A673 (cell line): ENCODE measurements around the gene MIS18BP1. TPM values are rescaled to one million over a fixed set of nuclear protein-coding genes. Genes with fewer than 3 reads are reported as not detected.
"Not testable (repeated sequence)": the region's sequence is repeated elsewhere in the genome, so short reads cannot be mapped to it uniquely, and the experiment has no call there.

Experiments used
- BruUV-seq: library from RNA; stranded (reverse); fragments of 400-500 nt; replicated peaks from 2 replicates; lab custom pipeline; 2021; lab: Mats Ljungman, UMichigan
- CTCF ChIA-PET: fragments of 300-600 bp; sonication (Branson Sonifier 250); formaldehyde crosslinking; loops from one replicate; lab custom pipeline; 2022; ENCODE audit warnings: antibody characterized with exemption; lab: Charles Lee
- POLR2A ChIA-PET: fragments of 300-600 bp; sonication (Branson Sonifier 250); formaldehyde crosslinking; loops from one replicate; lab custom pipeline; 2022; ENCODE audit warnings: antibody characterized with exemption; ENCODE audit not compliant: low non-redundant PET; lab: Charles Lee
- DNase-seq: peaks from one replicate; pipeline ENCODE4 v3.0.0-alpha.2; 2015; ENCODE audit warnings: low spot score
- H3K27ac ChIP-seq: fragments of 200-600 bp; sonication (generic); 2 replicates; pipeline ENCODE4 v1.5.1; 2016; ENCODE audit warnings: mixed run types, low read depth, mild to moderate bottlenecking, mixed read lengths, antibody characterized with exemption, low read length; ENCODE audit not compliant: poor library complexity, severe bottlenecking
- H3K27me3 ChIP-seq: fragments of 200-600 bp; sonication (generic); replicated peaks from 2 replicates; pipeline ENCODE4 v1.6.1; 2017; ENCODE audit warnings: mixed run types, low read depth, mild to moderate bottlenecking, mixed read lengths, antibody characterized with exemption, low read length; ENCODE audit not compliant: insufficient read depth, poor library complexity
- H3K36me3 ChIP-seq: fragments of 200-600 bp; sonication (generic); 2 replicates; pipeline ENCODE4 v1.6.1; 2016; ENCODE audit warnings: mixed run types, mild to moderate bottlenecking, mixed read lengths, antibody characterized with exemption, low read length; ENCODE audit not compliant: insufficient read depth, poor library complexity, severe bottlenecking
- H3K4me1 ChIP-seq: fragments of 200-600 bp; sonication (generic); 2 replicates; pipeline ENCODE4 v1.6.1; 2017; ENCODE audit warnings: mixed run types, mild to moderate bottlenecking, mixed read lengths, antibody characterized with exemption, low read length; ENCODE audit not compliant: insufficient read depth, poor library complexity, severe bottlenecking
- H3K4me3 ChIP-seq: fragments of 200-600 bp; sonication (generic); 2 replicates; pipeline ENCODE4 v1.5.1; 2016; ENCODE audit warnings: low read depth, mixed run types, mild to moderate bottlenecking, mixed read lengths, low read length; ENCODE audit not compliant: poor library complexity, severe bottlenecking
- H3K9me3 ChIP-seq: fragments of 200-600 bp; sonication (generic); 2 replicates; pipeline ENCODE4 v1.6.1; 2016; ENCODE audit warnings: mixed run types, low read depth, mild to moderate bottlenecking, mixed read lengths, antibody characterized with exemption, low read length; ENCODE audit not compliant: poor library complexity, severe bottlenecking
- EZH2 ChIP-seq: fragments of 200-600 bp; sonication (generic); IDR thresholded peaks from 2 replicates; pipeline ENCODE4 v1.6.1; 2017; ENCODE audit warnings: borderline replicate concordance, low read depth, mild to moderate bottlenecking, mixed read lengths, antibody characterized with exemption, low read length; ENCODE audit not compliant: poor library complexity, severe bottlenecking
- intact Hi-C: fragments of 100-400 bp; cut with micrococcal nuclease; formaldehyde crosslinking; loops from one replicate; pipeline ENCODE4 v1.10.0; 2022; ENCODE audit not compliant: unreplicated experiment
- total RNA-seq: library from RNA; stranded (reverse); gene quantifications from 2 replicates; pipeline ENCODE4 v1.2.3, GENCODE V29; 2021
- TF ChIP-seq, protein P1 (sequence below): fragments of 300-800, 200-600 bp; sonication (generic); conservative IDR thresholded peaks from 2 replicates; pipeline ENCODE4 v1.5.1; 2017; ENCODE audit warnings: low read depth, mild to moderate bottlenecking, antibody characterized with exemption, low read length, moderate library complexity, mixed read lengths

The MIS18BP1 gene
- total RNA-seq, 1 experiment from 2014 or later: 63.0 TPM

DNA sequence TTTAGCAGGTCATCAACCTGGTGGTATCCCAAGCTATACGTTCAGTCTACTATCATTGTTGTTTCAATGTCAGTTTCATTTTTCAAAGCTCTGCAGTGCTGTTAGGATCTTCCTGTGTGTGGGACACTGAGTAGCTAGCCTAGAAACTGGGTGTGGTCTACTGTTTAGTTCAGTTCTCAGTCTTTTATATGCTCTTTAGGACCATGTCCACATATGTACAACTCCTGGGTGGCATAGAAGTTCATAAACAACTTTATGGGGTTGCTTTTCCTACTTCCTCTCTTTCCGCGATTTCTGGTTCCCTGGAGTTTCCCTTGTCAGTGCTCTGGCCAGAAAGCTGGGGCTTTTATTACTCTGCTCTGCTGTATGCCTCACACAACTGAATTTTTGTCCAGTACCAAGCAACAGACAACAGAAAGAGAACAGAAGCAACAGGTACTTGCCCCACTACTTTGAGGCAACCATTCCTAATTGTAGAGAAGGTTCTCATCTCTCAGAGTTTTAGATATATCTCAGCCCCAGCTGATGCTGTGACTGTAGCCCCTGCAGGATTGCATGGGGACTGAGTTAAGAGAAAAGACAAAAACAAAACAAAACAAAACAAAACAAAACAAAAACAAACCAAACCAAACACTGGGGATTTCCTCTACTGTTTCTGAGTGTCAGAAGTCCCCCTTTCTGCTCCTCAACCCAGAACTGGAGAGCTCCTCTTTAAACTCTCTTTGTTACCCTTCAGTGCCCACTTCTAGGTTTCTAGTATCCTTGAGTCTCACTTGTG, 30.3 kb downstream of the MIS18BP1 start:
- Histone ChIP-seq H3K27me3 (no peaks in the 10 kb centered on the region), H3K9me3 (no peaks in the 10 kb centered on the region), H3K4me1 (no peaks in the 10 kb centered on the region), H3K36me3 (peaks cover 66% of the 10 kb centered on the region), H3K4me3 (no peak overlapping the region), H3K27ac (no peak overlapping the region)
- TF ChIP-seq EZH2: no peak
- TF ChIP-seq, protein P1, sequence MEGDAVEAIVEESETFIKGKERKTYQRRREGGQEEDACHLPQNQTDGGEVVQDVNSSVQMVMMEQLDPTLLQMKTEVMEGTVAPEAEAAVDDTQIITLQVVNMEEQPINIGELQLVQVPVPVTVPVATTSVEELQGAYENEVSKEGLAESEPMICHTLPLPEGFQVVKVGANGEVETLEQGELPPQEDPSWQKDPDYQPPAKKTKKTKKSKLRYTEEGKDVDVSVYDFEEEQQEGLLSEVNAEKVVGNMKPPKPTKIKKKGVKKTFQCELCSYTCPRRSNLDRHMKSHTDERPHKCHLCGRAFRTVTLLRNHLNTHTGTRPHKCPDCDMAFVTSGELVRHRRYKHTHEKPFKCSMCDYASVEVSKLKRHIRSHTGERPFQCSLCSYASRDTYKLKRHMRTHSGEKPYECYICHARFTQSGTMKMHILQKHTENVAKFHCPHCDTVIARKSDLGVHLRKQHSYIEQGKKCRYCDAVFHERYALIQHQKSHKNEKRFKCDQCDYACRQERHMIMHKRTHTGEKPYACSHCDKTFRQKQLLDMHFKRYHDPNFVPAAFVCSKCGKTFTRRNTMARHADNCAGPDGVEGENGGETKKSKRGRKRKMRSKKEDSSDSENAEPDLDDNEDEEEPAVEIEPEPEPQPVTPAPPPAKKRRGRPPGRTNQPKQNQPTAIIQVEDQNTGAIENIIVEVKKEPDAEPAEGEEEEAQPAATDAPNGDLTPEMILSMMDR: no peak
- intact Hi-C loops: no loop called here
- POLR2A ChIA-PET: no interaction called here
- CTCF ChIA-PET: no interaction called here
- no TSS peak for BruUV-seq
- DNase-seq: no peak

DNA sequence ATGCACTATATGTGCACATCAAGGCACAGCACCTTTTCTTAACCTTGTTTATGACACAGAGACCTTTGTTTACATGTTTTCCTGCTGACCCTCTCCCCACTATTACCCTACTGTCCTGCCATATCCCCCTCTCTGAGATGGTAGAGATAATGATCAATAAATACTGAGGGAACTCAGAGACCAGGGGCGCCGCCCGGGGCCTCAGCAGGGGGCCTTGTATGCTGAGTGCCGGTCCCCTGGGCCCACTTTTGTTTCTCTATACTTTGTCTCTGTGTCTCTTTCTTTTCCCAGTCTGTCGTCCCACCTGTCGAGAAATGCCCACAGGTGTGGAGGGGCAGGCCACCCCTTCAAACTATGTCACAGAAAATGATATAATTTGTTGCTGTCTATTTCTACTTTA, 38.7 kb downstream of the MIS18BP1 start:
- intact Hi-C loops, H3K27me3 ChIP-seq, POLR2A ChIA-PET, BruUV-seq, DNase-seq, H3K9me3 ChIP-seq, H3K27ac ChIP-seq, H3K4me3 ChIP-seq, CTCF ChIA-PET, H3K4me1 ChIP-seq: not testable (repeated sequence)
- H3K36me3 ChIP-seq: peaks cover 53% of the 10 kb centered on the region

DNA sequence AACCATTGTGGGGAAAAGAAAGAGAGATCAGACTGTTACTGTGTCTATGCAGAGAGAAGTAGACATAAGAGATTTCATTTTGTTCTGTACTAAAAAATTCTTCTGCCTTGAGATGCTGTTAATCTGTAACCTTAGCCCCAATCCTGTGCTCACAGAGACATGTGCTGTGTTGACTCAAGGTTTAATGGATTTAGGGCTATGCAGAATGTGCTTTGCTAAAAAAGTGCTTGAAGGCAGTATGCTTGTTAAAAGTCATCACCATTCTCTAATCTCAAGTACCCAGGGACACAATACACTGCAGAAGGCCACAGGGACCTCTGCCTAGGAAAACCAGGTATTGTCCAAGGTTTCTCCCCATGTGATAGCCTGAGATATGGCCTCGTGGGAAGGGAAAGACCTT, 39.3 kb downstream of the MIS18BP1 start:
- H3K4me3 ChIP-seq, H3K27me3 ChIP-seq, CTCF ChIA-PET, H3K4me1 ChIP-seq, POLR2A ChIA-PET, intact Hi-C loops, BruUV-seq, DNase-seq, H3K9me3 ChIP-seq, H3K27ac ChIP-seq: not testable (repeated sequence)
- H3K36me3 ChIP-seq: peaks cover 58% of the 10 kb centered on the region

DNA sequence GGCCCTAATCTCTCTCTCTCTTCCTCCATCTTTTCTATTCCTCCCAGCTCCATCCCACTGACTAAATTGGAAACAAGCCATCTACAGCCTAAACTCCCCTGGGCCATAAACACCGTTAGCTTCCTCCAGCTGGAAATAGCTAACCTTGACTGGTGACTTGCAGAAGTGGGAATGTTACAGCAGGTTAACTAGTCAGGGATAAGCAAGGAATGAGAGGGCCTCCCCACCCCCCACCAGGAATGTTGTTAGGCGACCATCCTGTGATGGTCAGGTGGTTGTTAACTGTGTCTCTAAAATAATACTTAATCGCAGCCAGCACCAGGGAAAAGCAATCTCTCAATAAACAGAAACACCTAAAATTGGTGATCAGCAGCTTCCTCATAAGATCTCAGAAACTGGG, 40.8 kb downstream of the MIS18BP1 start:
- intact Hi-C loops: no loop called here
- ChIA-PET POLR2A (no interaction called here), CTCF (no interaction called here)
- no peak for DNase-seq
- no peak overlapping the region for H3K27ac ChIP-seq
- TF ChIP-seq, protein P1: no peak
- TF ChIP-seq EZH2: no peak
- no TSS peak for BruUV-seq
- no peaks in the 10 kb centered on the region for H3K9me3 ChIP-seq
- no peaks in the 10 kb centered on the region for H3K4me1 ChIP-seq
- peaks cover 62% of the 10 kb centered on the region for H3K36me3 ChIP-seq
- no peak overlapping the region for H3K4me3 ChIP-seq
- no peaks in the 10 kb centered on the region for H3K27me3 ChIP-seq
